ENCODE data around the gene ATRAID. TPM values are rescaled to one million over a fixed set of nuclear protein-coding genes. Genes with fewer than 3 reads are reported as not detected.
A peak's percentile ranks its signal among the peaks of the same experiment; 100 is the strongest.
"Not testable (repeated sequence)": the region's sequence is repeated elsewhere in the genome, so short reads cannot be mapped to it uniquely, and the experiment has no call there.

ATRAID gene
- 10 to 100 TPM; 59.3 to 59.9 TPM for total RNA-seq

GRCh38 chr2:27211943-27212625, at the start of gene ATRAID, which contains the start of gene SLC5A6:
ATRAID (plus strand) TSS chr2:27212041; CDS start chr2:27212369, 328 bp downstream.
SLC5A6 (minus strand) TSS chr2:27212268; CDS start chr2:27207650, 4,618 bp downstream.
- Mint-ChIP-seq H3K4me1 (ENCODE audit: low read depth in 2 of 2) (peaks cover 41 to 44% of the 10 kb centered on the region in 2 donors), H3K27ac (peak within 1 kb of the TSS; percentile 100), H3K27me3 (no peaks in the 10 kb centered on the region), H3K4me3 (peak within 1 kb of the TSS; percentile 99), H3K36me3 (peaks cover 16% of the 10 kb centered on the region), H3K9me3 (no peaks in the 10 kb centered on the region)
- ATAC-seq (peak; percentile 94 to 95), DNase-seq (ENCODE audit: low spot score) (peak; percentile 92)

- ATAC-seq, result no peak
- Mint-ChIP-seq H3K4me3 (no peak overlapping the region), H3K27ac (no peak overlapping the region)
These were observed 49.4 kb upstream of the ATRAID start for GRCh38 chr2:27162151-27163121.

GRCh38 chr2:27164960-27165763, 46.7 kb upstream of the ATRAID start:
- Mint-ChIP-seq H3K9me3 (no peaks in the 10 kb centered on the region), H3K27me3 (peaks cover 0 to 3% of the 10 kb centered on the region in 2 donors), H3K4me1 (ENCODE audit: low read depth in 2 of 2) (no peaks in the 10 kb centered on the region), H3K36me3 (no peaks in the 10 kb centered on the region), H3K4me3 (no peak overlapping the region), H3K27ac (no peak overlapping the region)
- ATAC-seq (no peak), DNase-seq (ENCODE audit: low spot score) (no peak)

More at GRCh38 chr2:27162151-27163121, 49.4 kb upstream of the ATRAID start:
- Mint-ChIP-seq H3K4me1 (ENCODE audit: low read depth in 2 of 2) (no peaks in the 10 kb centered on the region), H3K27me3 (no peaks in the 10 kb centered on the region), H3K36me3 (no peaks in the 10 kb centered on the region), H3K9me3 (no peaks in the 10 kb centered on the region)
- DNase-seq (ENCODE audit: low spot score), result no peak

GRCh38 chr2:27170581-27171337, 41.1 kb upstream of the ATRAID start:
- Mint-ChIP-seq H3K4me3 (no peak overlapping the region), H3K4me1 (ENCODE audit: low read depth in 2 of 2) (peaks cover 0 to 2% of the 10 kb centered on the region in 2 donors), H3K27ac (no peak overlapping the region), H3K36me3 (no peaks in the 10 kb centered on the region), H3K27me3 (peaks cover 7% of the 10 kb centered on the region in 2 donors), H3K9me3 (no peaks in the 10 kb centered on the region)
- no peak for DNase-seq (ENCODE audit: low spot score)
- ATAC-seq, result no peak

GRCh38 chr2:27171351-27171848, 40.4 kb upstream of the ATRAID start:
- ATAC-seq (no peak), DNase-seq (ENCODE audit: low spot score) (no peak)
- Mint-ChIP-seq H3K36me3 (no peaks in the 10 kb centered on the region), H3K4me1 (ENCODE audit: low read depth in 2 of 2) (peaks cover 0 to 2% of the 10 kb centered on the region in 2 donors), H3K27me3 (peaks cover 7 to 11% of the 10 kb centered on the region in 2 donors), H3K9me3 (no peaks in the 10 kb centered on the region), H3K4me3 (no peak overlapping the region), H3K27ac (no peak overlapping the region)

- no peak for ATAC-seq
- no peak for DNase-seq (ENCODE audit: low spot score)
- Mint-ChIP-seq H3K4me1 (ENCODE audit: low read depth in 2 of 2) (peaks cover 0 to 2% of the 10 kb centered on the region in 2 donors), H3K36me3 (no peaks in the 10 kb centered on the region), H3K27ac (no peak overlapping the region), H3K4me3 (no peak overlapping the region), H3K9me3 (no peaks in the 10 kb centered on the region), H3K27me3 (peaks cover 10 to 12% of the 10 kb centered on the region in 2 donors)
These were observed 37.2 kb upstream of the ATRAID start for GRCh38 chr2:27174638-27175037.

- Mint-ChIP-seq H3K36me3 (no peaks in the 10 kb centered on the region), H3K9me3 (no peaks in the 10 kb centered on the region), H3K4me3 (no peak overlapping the region), H3K4me1 (ENCODE audit: low read depth in 2 of 2) (peaks cover 0 to 2% of the 10 kb centered on the region in 2 donors), H3K27ac (no peak overlapping the region), H3K27me3 (peaks cover 10 to 11% of the 10 kb centered on the region in 2 donors)
- ATAC-seq, result no peak
- DNase-seq (ENCODE audit: low spot score), result no peak
These were observed 36.5 kb upstream of the ATRAID start for GRCh38 chr2:27175330-27175729.

GRCh38 chr2:27175781-27176180, 36.1 kb upstream of the ATRAID start:
- H3K27ac Mint-ChIP-seq, H3K9me3 Mint-ChIP-seq: not testable (repeated sequence)

GRCh38 chr2:27177441-27178351, 34.1 kb upstream of the ATRAID start:
- no peaks in the 10 kb centered on the region for H3K9me3 Mint-ChIP-seq
- no peaks in the 10 kb centered on the region for H3K36me3 Mint-ChIP-seq
- peaks cover 14 to 26% of the 10 kb centered on the region in 2 donors for H3K27me3 Mint-ChIP-seq
- DNase-seq (ENCODE audit: low spot score) (no peak), ATAC-seq (no peak)
- H3K4me3 Mint-ChIP-seq, result no peak overlapping the region
- H3K4me1 Mint-ChIP-seq (ENCODE audit: low read depth in 2 of 2), result no peaks in the 10 kb centered on the region
- H3K27ac Mint-ChIP-seq, result no peak overlapping the region

More at GRCh38 chr2:27175781-27176180, 36.1 kb upstream of the ATRAID start:
- H3K27me3 Mint-ChIP-seq; ATAC-seq; H3K36me3 Mint-ChIP-seq; DNase-seq (ENCODE audit: low spot score); H3K4me1 Mint-ChIP-seq (ENCODE audit: low read depth in 2 of 2); H3K4me3 Mint-ChIP-seq: not testable (repeated sequence)

GRCh38 chr2:27178469-27178868, 33.4 kb upstream of the ATRAID start:
- Mint-ChIP-seq H3K4me3 (no peak overlapping the region), H3K9me3 (no peaks in the 10 kb centered on the region)
- no peak for ATAC-seq

GRCh38 chr2:27179344-27180000, 32.4 kb upstream of the ATRAID start:
- H3K4me3 Mint-ChIP-seq, result no peak overlapping the region
- DNase-seq (ENCODE audit: low spot score) (no peak), ATAC-seq (no peak)
- no peaks in the 10 kb centered on the region for H3K36me3 Mint-ChIP-seq
- H3K4me1 Mint-ChIP-seq (ENCODE audit: low read depth in 2 of 2), result peaks cover 0 to 6% of the 10 kb centered on the region in 2 donors
- no peaks in the 10 kb centered on the region for H3K9me3 Mint-ChIP-seq
- no peak overlapping the region for H3K27ac Mint-ChIP-seq
- H3K27me3 Mint-ChIP-seq, result peaks cover 19 to 35% of the 10 kb centered on the region in 2 donors

More at GRCh38 chr2:27178469-27178868, 33.4 kb upstream of the ATRAID start:
- Mint-ChIP-seq H3K4me1 (ENCODE audit: low read depth in 2 of 2) (no peaks in the 10 kb centered on the region), H3K36me3 (no peaks in the 10 kb centered on the region), H3K27me3 (peaks cover 14 to 26% of the 10 kb centered on the region in 2 donors), H3K27ac (no peak overlapping the region)
- DNase-seq (ENCODE audit: low spot score), result no peak
